SIG-M5 treated with dmso at 0.1 percent for 504 hours (cell line): ENCODE data around the gene MYH16.
"Not testable (repeated sequence)": the region's sequence is repeated elsewhere in the genome, so short reads cannot be mapped to it uniquely, and the experiment has no call there.

Source experiments
- DNase-seq: peaks from one replicate; lab custom pipeline; 2025; ENCODE audit not compliant: unreplicated experiment; lab: John Stamatoyannopoulos, UW

The MYH16 gene

DNA sequence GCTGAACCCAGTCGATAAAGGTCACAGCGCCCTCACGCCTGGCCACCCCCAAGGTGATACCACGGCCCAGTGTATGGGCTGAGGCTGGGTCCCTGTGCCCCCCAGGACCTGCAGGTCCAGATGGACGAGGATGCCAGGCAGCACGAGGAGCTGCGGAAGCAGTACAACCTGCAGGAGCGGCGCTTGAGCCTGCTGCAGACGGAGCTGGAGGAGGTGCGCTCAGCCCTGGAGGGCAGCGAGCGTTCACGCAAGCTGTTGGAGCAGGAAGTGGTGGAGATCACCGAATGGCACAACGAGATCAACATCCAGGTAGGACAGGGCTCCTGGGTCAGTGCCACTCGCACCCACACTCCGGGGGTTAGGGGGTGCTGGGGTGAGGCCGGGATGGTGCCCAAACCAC lies 28.9 kb downstream of the MYH16 start:
- DNase-seq, result no peak

DNA sequence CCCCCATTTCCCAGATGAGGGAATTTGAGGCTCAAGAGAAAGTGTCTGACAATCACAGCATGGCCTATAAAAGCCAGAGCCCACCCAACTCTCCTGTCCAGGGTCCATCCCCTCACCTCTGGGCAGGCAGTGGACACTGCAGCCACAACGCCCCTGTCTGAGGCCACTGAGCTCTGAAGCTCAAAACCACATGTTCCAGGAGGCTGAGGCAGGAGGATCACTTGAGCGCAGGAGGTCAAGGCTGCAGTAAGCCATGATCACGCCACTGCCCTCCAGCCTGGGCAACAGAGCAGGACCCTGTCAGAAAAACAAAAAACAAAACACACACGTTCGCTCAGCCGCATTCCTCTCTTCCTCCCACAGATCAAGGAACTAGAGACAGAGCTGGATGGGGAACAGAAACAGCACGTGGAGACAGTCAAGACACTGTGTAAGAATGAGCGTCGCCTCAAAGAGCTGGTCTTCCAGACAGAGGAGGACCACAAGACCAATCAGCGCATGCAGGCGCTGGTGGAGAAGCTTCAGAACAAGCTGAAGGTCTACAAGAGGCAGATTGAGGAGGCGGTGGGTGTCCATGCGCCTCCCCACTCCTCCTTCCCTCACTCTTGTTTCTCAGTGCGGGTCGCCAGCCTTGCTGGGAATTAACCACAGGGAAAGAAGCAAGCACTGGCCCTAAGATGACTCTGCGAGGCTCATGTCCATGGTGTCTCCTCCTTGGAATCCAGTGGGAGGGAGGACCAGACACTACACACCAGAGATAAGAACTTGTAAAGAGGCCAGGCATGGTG lies 33.0 kb downstream of the MYH16 start:
- peak; percentile 15 for DNase-seq

DNA sequence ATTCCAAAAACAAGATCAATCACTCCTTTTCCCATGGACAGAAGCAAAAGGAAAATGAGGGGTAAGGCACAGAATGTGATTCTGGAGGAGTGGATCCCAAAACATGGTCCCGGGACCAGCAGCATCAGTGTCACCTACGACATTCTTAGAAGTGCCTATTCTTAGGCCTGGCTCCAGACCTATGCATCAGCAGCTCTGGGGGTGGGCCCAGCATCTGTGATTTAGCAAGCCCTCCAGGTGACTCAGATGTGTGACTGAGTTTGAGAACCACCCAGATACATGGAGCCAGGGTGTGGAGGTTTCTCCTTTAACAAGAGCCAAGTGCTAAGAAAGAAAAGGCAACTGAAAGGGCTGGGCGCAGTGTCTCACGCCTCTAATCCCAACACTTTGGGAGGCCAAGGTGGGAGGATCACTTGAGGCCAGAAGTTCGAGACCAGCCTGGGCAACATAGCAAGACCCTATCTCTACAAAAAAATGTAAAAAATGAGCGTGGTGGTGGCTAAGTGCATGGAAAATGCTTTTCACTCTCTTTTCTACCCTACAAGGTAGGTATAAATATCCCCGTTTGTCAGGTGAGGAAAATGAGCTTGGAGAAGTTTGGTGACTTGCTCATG lies 35.9 kb downstream of the MYH16 start:
- no peak for DNase-seq

DNA sequence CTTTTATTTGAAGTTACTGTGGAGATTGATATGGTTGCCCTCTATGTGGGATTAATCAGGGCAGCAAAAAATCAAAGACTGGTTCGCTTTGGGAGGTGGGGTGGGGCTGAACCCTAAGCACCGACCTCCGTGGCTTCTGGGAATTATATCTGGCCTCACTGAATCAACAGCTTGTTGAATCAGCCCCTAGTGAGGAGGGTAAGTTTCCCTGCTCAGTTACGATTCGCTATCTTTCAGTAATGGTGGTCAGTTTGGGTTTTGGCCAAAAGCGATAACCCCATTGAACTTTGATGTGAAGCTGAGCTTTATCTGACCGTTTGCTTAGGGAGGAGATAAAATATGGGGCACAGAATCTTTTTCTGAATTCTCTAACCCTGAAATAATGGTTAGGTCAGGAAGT lies 36.5 kb downstream of the MYH16 start:
- DNase-seq, result no peak

DNA sequence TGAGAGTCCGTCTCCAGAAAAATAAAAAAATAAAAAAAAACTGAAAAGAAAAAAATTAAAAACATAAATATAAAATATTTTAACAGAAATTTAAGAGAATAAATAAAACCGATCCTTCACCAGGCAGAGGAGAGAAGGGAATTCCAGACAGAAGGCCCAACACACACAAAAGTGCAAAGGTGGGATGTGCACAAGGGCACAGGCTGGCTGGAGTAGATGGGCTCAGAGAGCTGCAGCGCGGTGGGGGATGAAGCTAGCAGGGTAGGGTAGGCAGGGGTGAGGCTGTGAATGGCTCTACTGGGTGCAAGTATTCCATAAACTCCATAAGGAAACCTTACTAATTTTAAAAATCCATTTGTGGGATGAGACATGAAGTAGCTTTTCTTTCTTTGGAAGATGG lies 37.4 kb downstream of the MYH16 start:
- no peak for DNase-seq

DNA sequence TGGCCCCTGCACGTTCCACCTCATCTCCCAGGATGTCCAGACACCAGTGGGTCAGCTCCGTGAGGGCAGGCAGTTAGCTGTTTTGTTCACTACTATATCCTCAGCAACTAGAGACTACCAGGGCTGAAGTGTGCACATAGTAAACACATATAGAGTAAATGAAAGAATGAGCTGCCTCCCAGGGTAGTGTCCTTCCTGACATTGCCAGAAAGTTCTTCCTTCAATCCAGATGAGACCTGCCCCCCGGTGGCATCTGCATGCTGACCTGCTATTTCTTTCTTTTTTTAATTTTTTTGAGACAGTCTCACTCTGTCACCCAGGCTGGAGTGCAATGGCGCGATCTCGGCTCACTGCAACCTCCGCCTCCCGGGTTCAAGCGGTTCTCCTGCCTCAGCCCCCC lies 39.1 kb downstream of the MYH16 start:
- DNase-seq, result no peak

DNA sequence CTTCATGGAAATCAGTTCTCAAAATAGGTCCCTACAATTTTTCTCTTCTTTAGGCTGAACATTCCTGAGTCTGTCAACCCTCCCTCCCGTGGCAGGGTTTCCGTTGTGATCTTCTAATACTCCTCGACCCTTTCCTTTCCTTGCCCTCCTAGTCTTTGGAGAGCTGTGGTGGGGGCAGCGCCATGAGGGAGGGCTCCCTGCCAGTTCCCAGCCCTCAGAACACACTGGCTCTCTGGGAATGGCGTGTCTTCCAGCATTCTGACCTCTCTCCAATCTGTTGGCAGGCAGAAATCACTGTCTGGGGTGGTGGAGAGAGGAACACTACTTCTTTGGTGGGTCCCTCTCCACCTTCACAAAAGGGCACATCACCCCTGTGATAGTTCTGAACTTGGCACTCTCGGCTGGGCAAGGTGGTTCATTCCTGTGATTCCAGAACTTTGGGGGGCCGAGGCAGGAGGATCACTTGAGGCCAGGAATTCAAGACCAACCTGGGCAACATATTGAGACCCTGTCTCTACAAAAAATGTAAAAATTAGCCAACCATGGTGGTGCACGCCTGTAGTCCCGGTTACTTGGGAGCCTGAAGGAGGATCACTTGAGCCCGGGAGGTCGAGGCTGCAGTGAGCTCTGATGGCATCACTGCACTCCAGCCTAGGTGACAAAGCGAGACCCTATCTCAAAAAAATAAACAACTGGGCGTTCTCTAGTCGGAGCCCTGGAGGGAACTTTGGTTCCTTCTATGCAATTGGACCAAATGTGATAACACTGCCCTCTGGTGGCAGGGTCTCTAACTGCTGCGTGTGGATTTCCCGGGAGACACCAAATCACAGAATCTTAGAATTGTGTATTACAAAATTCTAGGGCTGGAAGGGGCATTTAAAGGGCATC lies 39.9 kb downstream of the MYH16 start:
- DNase-seq, result peak; percentile 64

DNA sequence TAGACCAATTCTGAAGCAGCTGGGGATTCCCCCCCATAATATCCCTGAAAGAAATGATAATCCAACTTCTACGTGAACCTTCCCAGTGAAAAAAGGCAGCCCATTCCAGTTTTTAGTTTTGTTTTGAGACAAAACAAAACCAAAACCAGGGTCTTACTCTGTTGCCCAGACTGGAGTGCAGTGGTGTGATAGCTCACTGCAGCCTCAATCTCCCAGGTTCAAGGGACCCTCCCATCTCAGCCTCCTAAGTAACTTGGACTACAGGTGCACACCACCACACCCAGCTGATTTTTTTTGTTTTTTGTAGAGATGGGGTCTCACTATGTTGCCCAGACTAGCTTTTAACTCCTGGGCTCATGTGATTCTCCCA lies 40.5 kb downstream of the MYH16 start:
- DNase-seq, result no peak

DNA sequence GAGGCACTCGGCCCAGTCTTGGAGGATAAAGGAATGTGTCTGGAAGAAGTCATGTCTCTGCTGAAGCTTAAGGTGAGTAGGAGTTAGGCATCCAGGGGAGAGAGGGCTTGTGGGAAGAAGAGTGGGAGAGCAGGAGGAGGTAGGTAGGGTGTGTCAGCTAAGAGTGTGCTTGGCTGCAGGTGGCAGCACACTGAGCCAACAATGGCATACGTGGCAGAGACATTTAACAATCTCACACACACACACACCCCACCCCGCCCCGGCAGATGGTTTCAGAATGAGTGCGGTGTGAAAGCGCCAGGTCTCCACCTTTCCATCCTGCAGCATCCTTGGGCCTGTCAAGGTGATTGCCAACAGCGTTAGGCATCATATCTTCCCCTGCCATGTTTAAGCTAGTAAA lies 41.9 kb downstream of the MYH16 start:
- no peak for DNase-seq

DNA sequence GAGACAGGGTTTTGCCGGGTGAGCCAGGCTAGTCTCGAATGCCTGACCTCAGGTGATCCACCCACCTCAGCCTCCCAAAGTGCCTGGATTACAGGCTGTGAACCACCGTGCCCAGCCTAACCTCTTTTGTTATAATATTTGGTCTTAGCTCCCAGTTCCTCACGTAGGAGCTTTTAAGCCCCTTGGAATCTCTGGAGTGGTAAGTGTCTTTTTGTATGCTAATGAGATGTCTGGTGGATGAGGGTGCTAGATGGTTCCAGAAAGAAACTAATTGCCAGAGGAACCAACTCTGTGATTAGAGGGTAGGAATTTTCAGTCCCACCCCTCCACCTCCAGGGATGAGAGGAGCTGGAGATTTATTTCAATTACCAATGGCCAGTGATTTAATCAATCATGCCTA lies 47.7 kb downstream of the MYH16 start:
- DNase-seq, result no peak

DNA sequence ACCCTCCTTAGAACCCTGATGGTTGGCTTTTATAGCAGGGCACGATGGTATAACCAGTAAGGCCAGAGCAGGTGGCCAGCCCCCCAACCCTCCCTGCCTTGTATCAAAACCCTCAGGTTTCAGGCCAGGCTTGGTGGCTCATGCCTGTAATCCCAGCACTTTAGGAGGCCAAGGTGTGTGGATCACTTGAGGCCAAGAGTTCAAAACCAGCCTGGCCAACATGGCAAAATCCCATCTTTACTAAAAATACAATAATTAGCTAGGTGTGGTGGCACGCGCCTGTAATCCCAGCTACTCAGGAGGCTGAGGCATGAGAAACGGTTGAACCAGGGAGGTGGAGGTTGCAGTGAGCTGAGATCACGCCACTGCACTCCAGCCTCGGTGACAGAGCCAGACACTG lies 50.0 kb downstream of the MYH16 start:
- not testable (repeated sequence) for DNase-seq

DNA sequence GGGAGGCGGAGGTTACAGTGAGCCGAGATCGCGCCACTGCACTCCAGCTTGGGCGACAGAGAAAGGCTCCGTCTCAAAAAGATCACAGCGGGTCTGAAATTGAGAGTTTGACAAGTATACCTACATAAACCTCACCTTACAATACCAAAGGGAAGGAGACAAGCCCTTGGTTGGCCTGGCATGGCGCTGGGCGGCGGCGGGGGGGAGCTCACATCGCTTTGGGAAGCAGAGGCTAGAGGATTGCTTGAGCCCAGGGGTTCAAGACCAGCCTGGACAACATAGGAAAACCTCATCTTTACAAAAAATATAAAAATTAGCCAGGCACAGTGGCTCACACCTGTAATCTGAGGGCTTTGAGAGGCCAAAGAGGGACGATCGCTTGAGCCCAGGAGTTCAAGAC lies 51.9 kb downstream of the MYH16 start:
- DNase-seq, result no peak

DNA sequence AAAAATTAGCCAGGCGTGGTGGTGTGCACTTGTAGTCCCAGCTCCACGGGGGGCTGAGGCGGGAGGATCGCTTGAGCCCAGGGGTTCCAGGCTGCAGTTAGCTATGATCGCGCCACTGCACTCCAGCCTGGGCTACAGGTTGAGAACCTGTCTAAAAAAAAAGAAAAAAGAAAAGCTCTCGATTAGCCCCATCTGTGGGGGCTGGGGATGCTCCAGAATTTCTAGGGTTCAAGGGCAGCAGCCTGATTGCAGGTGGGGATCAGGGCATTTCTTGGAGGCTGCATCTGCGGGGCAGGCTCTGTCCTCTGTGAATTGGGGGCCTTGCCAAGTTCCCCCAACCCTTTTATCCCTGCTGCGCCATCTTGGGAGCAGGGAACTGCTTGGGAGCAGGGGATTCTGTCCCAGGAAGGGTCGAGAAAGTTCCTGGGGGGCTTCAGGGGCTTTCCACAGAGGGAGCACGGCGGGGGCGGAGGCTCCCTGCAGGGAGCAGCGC lies 52.4 kb downstream of the MYH16 start:
- no peak for DNase-seq

DNA sequence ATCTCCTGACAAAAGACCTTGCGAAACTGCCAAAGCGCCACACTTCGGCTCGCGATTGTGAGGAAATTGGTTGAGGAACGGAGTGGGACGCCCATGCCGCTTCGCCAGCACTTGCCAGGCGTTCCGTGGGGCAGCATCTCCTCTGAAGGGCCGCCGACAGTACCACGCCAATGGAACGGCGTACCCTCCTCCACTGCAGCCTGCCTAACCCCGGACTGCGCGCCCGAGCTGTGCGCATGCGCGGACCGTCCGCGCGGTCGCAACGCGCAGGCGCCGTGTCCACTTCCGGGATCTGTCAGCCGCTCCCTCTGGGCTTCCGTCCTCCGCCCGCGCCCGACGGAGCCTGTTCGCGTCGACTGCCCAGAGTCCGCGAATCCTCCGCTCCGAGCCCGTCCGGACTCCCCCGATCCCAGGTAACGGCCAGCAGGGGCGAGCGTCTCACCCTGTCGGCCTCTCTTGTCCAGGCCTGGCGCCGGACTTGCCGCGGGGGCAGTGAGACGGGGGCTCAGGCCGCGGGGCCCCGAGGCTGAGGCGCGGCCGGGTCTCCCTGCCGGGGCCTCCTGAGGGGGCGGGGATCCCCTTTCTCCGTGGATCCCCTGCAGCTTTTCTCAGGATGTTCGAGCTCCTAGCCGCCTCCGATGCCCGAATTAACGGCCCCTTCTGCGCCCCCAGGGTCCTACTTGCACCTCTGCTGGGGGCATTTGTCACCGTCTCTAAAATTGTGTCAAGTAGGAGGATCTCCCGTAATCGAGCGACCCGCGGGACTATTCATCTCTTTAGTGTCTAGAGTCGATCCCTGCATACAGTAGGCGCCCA lies 53.2 kb downstream of the MYH16 start, which contains the start of gene ARPC1A:
Gene ARPC1A, plus strand, starts transcription at position 307 of the 816 bp plus-strand sequence. CDS start 7,456 bp downstream, outside the sequence.
- peak; percentile 86 for DNase-seq

DNA sequence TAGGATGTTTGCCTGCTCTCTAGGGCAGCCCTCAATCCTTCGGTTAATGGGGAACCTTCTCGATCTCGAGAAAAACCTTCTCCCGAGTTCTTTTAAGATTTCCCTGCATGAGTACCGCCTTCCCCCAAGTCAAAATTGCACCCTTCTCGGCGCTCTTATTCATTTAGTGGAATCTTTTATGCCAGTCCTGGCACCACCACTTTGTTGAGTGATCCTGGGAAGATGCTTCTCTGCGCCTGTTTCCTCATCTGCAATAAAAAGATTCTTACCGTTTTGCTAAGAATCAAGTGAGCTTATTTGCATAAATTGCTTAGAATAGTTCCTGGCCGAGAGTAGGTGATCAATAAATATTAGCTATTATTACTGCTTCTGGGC lies 53.8 kb downstream of the MYH16 start:
- DNase-seq, result no peak

DNA sequence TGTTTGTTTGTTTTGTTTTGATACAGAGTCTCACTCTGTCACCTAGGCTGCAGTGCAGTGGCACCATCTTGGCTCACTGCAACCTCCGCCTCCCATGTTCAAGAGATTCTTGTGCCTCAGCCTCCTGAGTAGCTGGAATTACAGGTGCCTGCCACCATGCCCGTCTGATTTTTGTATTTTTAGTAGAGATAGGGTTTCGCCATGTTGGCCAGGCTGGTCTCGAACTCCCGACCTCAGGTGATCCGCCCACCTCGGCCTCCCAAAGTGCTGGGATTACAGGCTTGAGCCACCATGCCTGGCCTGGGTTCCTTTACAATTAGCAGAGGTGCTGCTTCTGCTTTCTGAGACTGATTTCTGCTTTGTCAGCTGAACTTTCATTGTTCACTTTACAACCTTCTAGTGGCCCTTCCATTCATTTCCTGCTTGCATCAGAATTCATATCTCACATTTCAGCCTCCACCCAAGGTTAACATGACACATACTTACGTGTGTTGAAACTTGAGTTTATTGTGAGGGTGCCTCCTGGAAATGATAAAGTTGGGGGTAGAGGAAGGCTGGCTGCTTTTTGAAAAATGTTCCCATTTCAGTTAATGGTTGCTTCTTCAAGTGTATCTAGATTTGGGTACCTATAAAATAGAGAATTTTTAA lies 57.8 kb downstream of the MYH16 start:
- peak; percentile 96 for DNase-seq

DNA sequence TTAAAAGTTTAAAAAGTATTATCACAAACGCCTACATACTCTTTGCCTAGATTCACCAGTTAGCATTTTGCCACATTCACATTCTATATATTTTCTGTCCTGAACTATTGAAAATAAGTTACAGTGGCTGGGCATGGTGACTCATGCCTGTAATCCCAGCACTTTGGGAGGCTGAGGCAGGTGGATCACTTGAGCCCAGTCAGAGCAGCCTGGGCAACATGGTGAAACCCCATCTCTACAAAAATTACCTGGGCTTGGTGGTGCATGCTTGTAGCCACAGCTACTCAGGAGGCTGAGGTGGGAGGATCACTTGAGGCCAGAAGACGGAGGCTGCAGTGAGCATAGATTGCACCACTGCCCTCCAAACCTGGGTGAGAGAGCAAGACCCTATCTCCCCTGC lies 58.4 kb downstream of the MYH16 start:
- no peak for DNase-seq

DNA sequence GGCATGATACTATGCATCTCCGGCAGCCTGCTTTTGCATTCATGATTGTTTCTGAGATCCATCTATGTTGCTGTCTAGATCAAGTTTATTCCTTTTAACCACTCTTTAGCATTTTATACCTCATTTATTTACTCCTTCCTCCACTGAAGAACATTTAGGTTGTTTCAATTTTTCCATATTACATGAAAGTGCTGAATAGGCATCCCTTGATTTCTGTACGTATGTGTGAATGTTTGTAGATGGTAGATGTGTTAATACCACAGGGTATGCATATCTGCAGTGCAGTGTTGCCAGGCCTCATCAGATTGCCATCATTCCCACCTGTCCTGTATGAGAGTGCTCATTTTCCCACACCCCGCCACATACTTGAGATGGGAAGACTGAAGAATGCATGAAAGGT lies 67.0 kb downstream of the MYH16 start:
- no peak for DNase-seq

DNA sequence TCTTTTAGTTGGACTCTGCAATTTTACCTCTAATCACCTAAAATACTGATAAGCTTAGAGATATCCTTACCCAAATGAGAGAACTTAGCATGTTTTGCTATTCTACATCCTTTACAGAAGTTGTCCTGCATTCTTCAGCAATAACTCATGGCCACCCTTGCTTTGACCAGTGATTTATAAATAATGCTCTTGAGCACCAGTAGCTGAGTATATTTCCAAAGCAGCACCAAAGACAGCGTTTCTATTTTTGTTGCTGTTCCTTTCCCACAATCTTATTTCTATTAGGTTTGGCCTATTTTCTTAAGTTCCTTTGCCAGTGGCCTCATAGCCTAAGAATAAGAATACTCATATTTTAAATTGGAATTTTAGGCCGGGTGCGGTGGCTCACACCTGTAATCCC lies 68.0 kb downstream of the MYH16 start:
- DNase-seq, result no peak

DNA sequence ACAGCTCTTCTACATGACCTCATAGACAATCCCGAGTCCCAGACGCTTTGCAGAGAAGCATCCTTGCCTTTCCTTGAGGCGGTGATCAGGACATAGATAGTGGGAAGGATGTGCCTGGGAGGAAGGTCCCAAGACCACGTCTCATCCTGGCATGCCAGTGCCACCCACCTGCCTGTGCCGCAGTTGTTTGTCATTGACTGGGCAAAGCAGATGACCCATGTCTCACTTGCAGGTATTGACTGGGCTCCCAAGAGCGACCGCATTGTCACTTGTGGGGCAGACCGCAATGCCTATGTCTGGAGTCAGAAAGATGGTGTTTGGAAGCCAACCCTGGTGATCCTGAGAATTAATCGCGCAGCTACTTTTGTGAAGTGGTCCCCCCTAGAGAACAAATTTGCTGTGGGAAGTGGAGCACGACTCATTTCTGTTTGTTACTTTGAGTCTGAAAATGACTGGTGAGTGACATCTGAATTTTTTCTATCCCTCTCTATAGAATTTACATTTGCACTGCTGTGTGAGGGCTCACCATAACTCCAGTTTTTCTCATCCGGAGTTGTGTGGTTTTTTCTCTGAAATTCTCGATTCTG lies 71.5 kb downstream of the MYH16 start:
- DNase-seq, result no peak
